Mesenchymal stem cell (in vitro differentiated cells and primary cell): ENCODE results near the gene FRMD7.

Source experiments
- DNase-seq: peaks from one replicate; pipeline ENCODE4 v3.0.0-alpha.2; 2013
- H2AFZ ChIP-seq: one replicate; pipeline ENCODE4 v1.6.1; 2013; ENCODE audit warnings: low read depth, mild to moderate bottlenecking, control low read depth, inconsistent platforms, low read length, moderate library complexity
- H2AK5ac ChIP-seq: 2 replicates; pipeline ENCODE4 v1.6.1; 2013; ENCODE audit warnings: low read length, moderate library complexity, mild to moderate bottlenecking, inconsistent platforms; ENCODE audit not compliant: severe bottlenecking
- H2BK120ac ChIP-seq: one replicate; pipeline ENCODE4 v1.6.1; 2013; ENCODE audit warnings: low read depth, mild to moderate bottlenecking, inconsistent platforms, low read length, moderate library complexity
- H2BK12ac ChIP-seq, 2 experiments: one replicate each; pipeline ENCODE4 v1.6.1; 2013; ENCODE audit warnings: inconsistent platforms in 2 of 2, low read length in 2 of 2, mild to moderate bottlenecking in 2 of 2, moderate library complexity in 2 of 2, control low read depth in 1 of 2
- H2BK15ac ChIP-seq: one replicate; pipeline ENCODE4 v1.6.1; 2013; ENCODE audit warnings: mild to moderate bottlenecking, low read depth, inconsistent platforms; ENCODE audit not compliant: poor library complexity, severe bottlenecking
- H2BK5ac ChIP-seq: 2 replicates; pipeline ENCODE4 v1.6.1; 2013; ENCODE audit warnings: low read depth, mild to moderate bottlenecking, low read length, control low read depth, inconsistent platforms; ENCODE audit not compliant: poor library complexity, severe bottlenecking
- H3K14ac ChIP-seq, 2 experiments: one replicate each; pipeline ENCODE4 v1.6.1; 2013; ENCODE audit warnings: inconsistent platforms in 2 of 2, low read length in 2 of 2, control low read depth in 1 of 2, mild to moderate bottlenecking in 1 of 2, moderate library complexity in 1 of 2
- H3K18ac ChIP-seq, 2 experiments: one replicate each; pipeline ENCODE4 v1.6.1; 2013; ENCODE audit warnings: inconsistent platforms in 2 of 2, low read length in 2 of 2, control low read depth in 1 of 2, low read depth in 1 of 2, mild to moderate bottlenecking in 1 of 2
- H3K23ac ChIP-seq, 2 experiments: one replicate each; pipeline ENCODE4 v1.6.1; 2013; ENCODE audit warnings: inconsistent platforms in 2 of 2, low read length in 2 of 2, mild to moderate bottlenecking in 2 of 2, moderate library complexity in 2 of 2, control low read depth in 1 of 2
- H3K27ac ChIP-seq: 2 replicates; pipeline ENCODE4 v1.5.1; 2013; ENCODE audit warnings: mild to moderate bottlenecking, moderate library complexity, low read length, control low read depth, inconsistent platforms; ENCODE audit not compliant: poor library complexity, severe bottlenecking
- H3K27me3 ChIP-seq, 2 experiments: 2 replicates each; pipeline versions ENCODE4 v1.6.1 to v1.7.0; 2013; ENCODE audit warnings: low read length in 2 of 2, mild to moderate bottlenecking in 2 of 2, moderate library complexity in 2 of 2, control low read depth in 1 of 2, inconsistent platforms in 1 of 2; ENCODE audit not compliant: control insufficient read depth in 1 of 2, insufficient read depth in 1 of 2
- H3K36me3 ChIP-seq, 2 experiments: 2 replicates each; pipeline versions ENCODE4 v1.6.1 to v1.7.0; 2013; ENCODE audit warnings: low read length in 2 of 2, control low read depth in 1 of 2, inconsistent platforms in 1 of 2, low read depth in 1 of 2, mild to moderate bottlenecking in 1 of 2; ENCODE audit not compliant: insufficient read depth in 2 of 2, control insufficient read depth in 1 of 2
- H3K4ac ChIP-seq, 2 experiments: one replicate each; pipeline ENCODE4 v1.6.1; 2013; ENCODE audit warnings: inconsistent platforms in 2 of 2, low read length in 2 of 2, mild to moderate bottlenecking in 2 of 2, moderate library complexity in 2 of 2, control low read depth in 1 of 2, low read depth in 1 of 2
- H3K4me1 ChIP-seq: 2 replicates; pipeline ENCODE4 v1.6.1; 2013; ENCODE audit warnings: low read depth, low read length, control low read depth; ENCODE audit not compliant: control insufficient read depth, insufficient read depth
- H3K4me2 ChIP-seq: 2 replicates; pipeline ENCODE4 v1.6.1; 2013; ENCODE audit warnings: low read length, mild to moderate bottlenecking, inconsistent platforms; ENCODE audit not compliant: poor library complexity, severe bottlenecking
- H3K4me3 ChIP-seq, 2 experiments: 2 replicates each; pipeline versions ENCODE4 v1.5.1 to v1.7.0; 2013; ENCODE audit warnings: low read length in 2 of 2, mild to moderate bottlenecking in 2 of 2, control low read depth in 1 of 2, low read depth in 1 of 2; ENCODE audit not compliant: insufficient read depth in 1 of 2
- H3K79me1 ChIP-seq: replicated peaks from 2 replicates; pipeline ENCODE4 v1.6.1; 2013; ENCODE audit warnings: mild to moderate bottlenecking, control low read depth, low read length, inconsistent platforms; ENCODE audit not compliant: poor library complexity, severe bottlenecking
- H3K9ac ChIP-seq: 2 replicates; pipeline ENCODE4 v1.7.0; 2013; ENCODE audit warnings: mild to moderate bottlenecking, low read length, moderate library complexity
- H3K9me3 ChIP-seq: 2 replicates; pipeline ENCODE4 v1.7.0; 2013; ENCODE audit warnings: mild to moderate bottlenecking, low read length; ENCODE audit not compliant: control insufficient read depth
- H4K8ac ChIP-seq: one replicate; pipeline ENCODE4 v1.6.1; 2013; ENCODE audit warnings: inconsistent platforms, mild to moderate bottlenecking, low read length, moderate library complexity
- H4K91ac ChIP-seq: one replicate; pipeline ENCODE4 v1.6.1; 2013; ENCODE audit warnings: mild to moderate bottlenecking, low read length, inconsistent platforms
- WGBS: methylation state at CpG from one replicate; pipeline ENCODE4 v1.1.7; 2013; ENCODE audit warnings: mixed read lengths; 5-methylcytosine and 5-hydroxymethylcytosine counted together

FRMD7 gene

DNA sequence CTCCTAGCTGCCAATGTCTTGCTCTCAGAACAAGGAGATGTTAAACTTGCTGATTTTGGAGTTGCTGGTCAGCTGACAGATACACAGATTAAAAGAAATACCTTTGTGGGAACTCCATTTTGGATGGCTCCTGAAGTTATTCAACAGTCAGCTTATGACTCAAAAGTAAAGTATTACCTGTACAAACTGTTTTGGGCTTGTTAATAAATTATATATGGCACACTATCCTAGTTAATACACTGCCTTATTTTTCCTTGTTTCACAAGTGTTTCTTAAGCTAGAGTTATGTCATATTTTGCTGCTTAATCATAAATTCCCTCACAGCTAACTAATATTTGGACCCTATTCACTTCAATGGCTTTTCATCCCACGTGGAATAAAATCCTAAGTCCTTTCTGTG is 59.4 kb downstream of the FRMD7 start:
- Histone ChIP-seq H2BK120ac (no peak overlapping the region), H4K91ac (no peak overlapping the region), H2BK15ac (no peak overlapping the region), H3K14ac (no peak overlapping the region), H3K9ac (no peak overlapping the region), H3K4ac (no peak overlapping the region), H3K4me1 (no peaks in the 10 kb centered on the region), H2BK5ac (no peak overlapping the region), H3K4me2 (no peak overlapping the region), H3K23ac (no peak overlapping the region), H3K4me3 (no peak overlapping the region), H4K8ac (no peak overlapping the region), H2AFZ (no peak overlapping the region), H2AK5ac (no peak overlapping the region), H3K36me3 (no peaks in the 10 kb centered on the region), H3K27me3 (peaks cover 0 to 17% of the 10 kb centered on the region in 2 experiments), H3K18ac (no peak overlapping the region), H2BK12ac (no peak overlapping the region), H3K9me3 (no peaks in the 10 kb centered on the region), H3K79me1 (no peaks in the 10 kb centered on the region), H3K27ac (no peak overlapping the region)
- no peak for DNase-seq
- WGBS, result 94% methylated on average over 1 of the region's 1 CpG

DNA sequence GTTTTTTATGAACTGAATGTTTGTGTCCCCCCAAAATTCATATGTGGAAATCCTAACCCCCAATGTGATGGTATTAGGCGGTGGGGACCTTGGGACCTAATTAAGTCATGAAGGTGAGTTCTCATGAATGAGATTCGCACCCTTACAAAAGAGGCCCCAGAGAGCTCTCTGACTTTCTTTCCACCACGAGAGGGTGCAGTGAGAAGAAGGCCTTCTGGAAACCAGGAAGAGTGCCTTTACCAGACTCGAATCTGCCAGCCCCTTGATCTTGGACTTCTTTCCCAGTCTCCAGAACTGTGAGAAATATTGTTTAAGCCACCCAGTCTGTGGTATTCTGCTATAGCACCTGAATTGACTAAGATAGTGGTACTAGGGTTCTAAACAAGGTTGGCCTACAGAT is 64.0 kb downstream of the FRMD7 start:
- H4K91ac ChIP-seq, result no peak overlapping the region
- no peak overlapping the region for H2AK5ac ChIP-seq
- H3K4ac ChIP-seq, result no peak overlapping the region
- no peak overlapping the region for H3K18ac ChIP-seq
- H3K27me3 ChIP-seq, result peaks cover 0 to 25% of the 10 kb centered on the region in 2 experiments
- H3K36me3 ChIP-seq, result no peaks in the 10 kb centered on the region
- no peak overlapping the region for H2BK12ac ChIP-seq
- H2BK5ac ChIP-seq, result no peak overlapping the region
- no peak overlapping the region for H2BK15ac ChIP-seq
- no peaks in the 10 kb centered on the region for H3K79me1 ChIP-seq
- no peak overlapping the region for H3K9ac ChIP-seq
- no peak overlapping the region for H3K14ac ChIP-seq
- no peak overlapping the region for H3K23ac ChIP-seq
- no peaks in the 10 kb centered on the region for H3K4me1 ChIP-seq
- no peaks in the 10 kb centered on the region for H3K9me3 ChIP-seq
- WGBS, result 100% methylated on average over 2 of the region's 4 CpGs
- H4K8ac ChIP-seq, result no peak overlapping the region
- no peak overlapping the region for H3K4me3 ChIP-seq
- no peak overlapping the region for H2AFZ ChIP-seq
- H3K27ac ChIP-seq, result no peak overlapping the region
- no peak for DNase-seq
- no peak overlapping the region for H2BK120ac ChIP-seq
- H3K4me2 ChIP-seq, result no peak overlapping the region

DNA sequence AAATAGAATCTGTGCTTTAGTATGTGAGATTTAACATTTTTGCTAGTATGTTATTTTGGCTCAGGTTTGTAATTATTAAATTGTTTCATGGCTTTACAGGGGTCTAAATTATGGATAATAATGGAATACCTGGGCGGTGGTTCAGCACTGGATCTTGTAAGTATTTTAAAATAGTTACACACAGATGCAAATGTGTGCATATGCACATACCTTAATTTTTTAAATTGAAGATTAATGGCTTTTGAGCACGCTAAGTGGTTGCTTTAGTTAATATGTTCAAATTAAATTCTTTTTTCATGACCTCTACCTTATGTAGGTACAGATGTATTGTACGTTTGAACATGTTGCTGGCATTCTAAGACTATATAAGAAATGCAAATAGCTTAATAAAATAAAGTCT is 64.5 kb downstream of the FRMD7 start:
- Histone ChIP-seq H3K36me3 (no peaks in the 10 kb centered on the region), H3K27me3 (peaks cover 0 to 28% of the 10 kb centered on the region in 2 experiments), H3K4me3 (no peak overlapping the region), H3K23ac (no peak overlapping the region), H3K79me1 (no peaks in the 10 kb centered on the region), H3K4ac (no peak overlapping the region), H2BK5ac (no peak overlapping the region), H3K18ac (no peak overlapping the region), H3K4me2 (no peak overlapping the region), H3K9me3 (no peaks in the 10 kb centered on the region), H3K14ac (no peak overlapping the region), H3K4me1 (no peaks in the 10 kb centered on the region), H2AFZ (no peak overlapping the region), H2BK15ac (no peak overlapping the region), H2BK12ac (no peak overlapping the region), H2BK120ac (no peak overlapping the region), H4K8ac (no peak overlapping the region), H2AK5ac (no peak overlapping the region), H3K9ac (no peak overlapping the region), H3K27ac (no peak overlapping the region), H4K91ac (no peak overlapping the region)
- no peak for DNase-seq
- no CpG with 5 or more reads among the region's 3 CpGs for WGBS

DNA sequence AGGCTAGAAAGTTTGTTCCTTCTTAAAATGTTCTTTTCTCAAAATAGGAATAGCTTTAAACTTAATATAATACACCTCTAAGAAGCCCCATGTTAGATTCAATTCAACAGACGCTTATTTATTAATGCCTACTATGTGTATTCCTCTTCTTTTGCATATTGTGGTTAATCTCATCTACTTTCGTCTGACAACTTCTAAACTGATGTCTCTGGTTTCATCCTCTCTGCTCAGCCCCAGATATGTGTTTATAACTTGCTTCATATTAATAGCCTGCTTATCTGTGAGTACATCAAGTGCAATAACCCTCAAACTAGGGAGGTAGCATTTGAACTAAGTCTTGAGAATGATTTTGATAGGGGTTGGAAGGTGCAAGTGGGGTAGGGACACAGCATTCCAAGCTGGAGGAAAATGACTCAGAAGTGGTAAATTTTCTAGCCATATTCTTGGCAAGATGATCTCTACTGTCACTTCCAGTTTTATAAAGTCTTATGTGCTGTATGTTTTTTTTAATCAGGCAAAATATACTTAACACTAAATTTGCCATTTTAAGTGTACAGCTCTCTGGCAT is 67.8 kb downstream of the FRMD7 start:
- Histone ChIP-seq H3K9ac (no peak overlapping the region), H2BK12ac (no peak overlapping the region), H4K8ac (no peak overlapping the region), H2BK5ac (no peak overlapping the region), H3K14ac (no peak overlapping the region), H3K4me2 (no peak overlapping the region), H2BK120ac (no peak overlapping the region), H2AFZ (no peak overlapping the region), H3K27ac (no peak overlapping the region), H4K91ac (no peak overlapping the region), H3K23ac (no peak overlapping the region), H3K4me1 (no peaks in the 10 kb centered on the region), H3K9me3 (no peaks in the 10 kb centered on the region), H3K4me3 (no peak overlapping the region), H3K36me3 (no peaks in the 10 kb centered on the region), H2BK15ac (no peak overlapping the region), H3K4ac (no peak overlapping the region), H3K27me3 (peaks cover 0 to 34% of the 10 kb centered on the region in 2 experiments), H2AK5ac (no peak overlapping the region), H3K18ac (no peak overlapping the region), H3K79me1 (no peaks in the 10 kb centered on the region)
- peak; percentile 13 for DNase-seq
- no CpG with 5 or more reads among the region's 2 CpGs for WGBS
